ENCODE data around the gene FBXL14.

DNA sequence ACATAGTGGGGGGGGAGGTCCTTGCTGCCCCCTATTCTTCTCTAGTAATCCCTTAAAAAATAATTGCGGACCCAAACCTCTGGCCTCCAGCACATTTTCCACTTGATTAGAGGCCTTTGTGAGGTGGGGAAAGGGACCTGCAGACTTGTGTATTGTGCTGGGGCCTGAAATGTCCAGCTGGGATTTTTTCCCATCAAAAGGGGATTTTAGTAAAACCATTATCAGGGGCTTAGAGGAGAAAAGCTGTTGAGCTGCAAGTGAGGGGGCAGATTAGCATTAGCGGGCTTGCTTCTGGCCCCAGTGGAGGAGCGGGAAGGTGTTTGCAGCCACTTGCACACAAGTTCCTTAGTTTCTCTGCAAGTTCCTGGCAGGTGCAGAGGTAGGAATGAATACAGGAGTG lies 13.9 kb downstream of the FBXL14 start:
- TF ChIP-seq, protein P1, sequence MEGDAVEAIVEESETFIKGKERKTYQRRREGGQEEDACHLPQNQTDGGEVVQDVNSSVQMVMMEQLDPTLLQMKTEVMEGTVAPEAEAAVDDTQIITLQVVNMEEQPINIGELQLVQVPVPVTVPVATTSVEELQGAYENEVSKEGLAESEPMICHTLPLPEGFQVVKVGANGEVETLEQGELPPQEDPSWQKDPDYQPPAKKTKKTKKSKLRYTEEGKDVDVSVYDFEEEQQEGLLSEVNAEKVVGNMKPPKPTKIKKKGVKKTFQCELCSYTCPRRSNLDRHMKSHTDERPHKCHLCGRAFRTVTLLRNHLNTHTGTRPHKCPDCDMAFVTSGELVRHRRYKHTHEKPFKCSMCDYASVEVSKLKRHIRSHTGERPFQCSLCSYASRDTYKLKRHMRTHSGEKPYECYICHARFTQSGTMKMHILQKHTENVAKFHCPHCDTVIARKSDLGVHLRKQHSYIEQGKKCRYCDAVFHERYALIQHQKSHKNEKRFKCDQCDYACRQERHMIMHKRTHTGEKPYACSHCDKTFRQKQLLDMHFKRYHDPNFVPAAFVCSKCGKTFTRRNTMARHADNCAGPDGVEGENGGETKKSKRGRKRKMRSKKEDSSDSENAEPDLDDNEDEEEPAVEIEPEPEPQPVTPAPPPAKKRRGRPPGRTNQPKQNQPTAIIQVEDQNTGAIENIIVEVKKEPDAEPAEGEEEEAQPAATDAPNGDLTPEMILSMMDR (IDR thresholded peaks at IDR 0.05; ENCODE audit: poor library complexity) = no peak
- TF ChIP-seq EZH2 (IDR thresholded peaks at IDR 0.05; ENCODE audit: borderline replicate concordance) = no peak

All from hepatocyte (in vitro differentiated cells).